Measurements from ENCODE around the gene DENND5B. TPM values are rescaled to one million over a fixed set of nuclear protein-coding genes. Genes with fewer than 3 reads are reported as not detected.

The DENND5B gene
- total and polyA plus RNA-seq, 10 of the 15 experiments (the other 5 are each of a cell fraction or from before 2014, with no cell fraction given): 0.39 to 32.5 (median 20.6) TPM

GRCh38 chr12:31362759-31363415 is 228.0 kb downstream of the DENND5B start:
- FAIRE-seq (peak; percentile 84), ATAC-seq (peak; percentile 82), DNase-seq (ENCODE audit: low read depth, low spot score) (peak; percentile 46)
- Histone ChIP-seq H3K79me2 (ENCODE audit: control insufficient read depth, insufficient read depth, low read length) (no peaks in the 10 kb centered on the region), H3K36me3 (ENCODE audit: control insufficient read depth in 2 of 2, insufficient read depth in 2 of 2, low read length in 1 of 2) (no peaks in the 10 kb centered on the region), H3K27me3 (replicated peaks in 1 of 2; ENCODE audit: control insufficient read depth in 2 of 2, insufficient read depth in 2 of 2, low read length in 1 of 2) (no peaks in the 10 kb centered on the region), H3K9ac (ENCODE audit: control insufficient read depth, insufficient read depth, low read length) (peak overlapping the region; percentile 52), H2AFZ (ENCODE audit: control insufficient read depth, low read depth, low read length) (peak overlapping the region; percentile 90), H4K20me1 (ENCODE audit: control insufficient read depth, insufficient read depth) (no peaks in the 10 kb centered on the region), H3K4me1 (ENCODE audit: control insufficient read depth, insufficient read depth, low read length) (peaks cover 22% of the 10 kb centered on the region), H3K4me2 (ENCODE audit: control insufficient read depth, insufficient read depth) (peak overlapping the region; percentile 56), H3K27ac (ENCODE audit: control insufficient read depth, insufficient read depth) (peak overlapping the region; percentile 45), H3K4me3 (no peak overlapping the region), H3K9me3 (replicated peaks; ENCODE audit: control insufficient read depth, insufficient read depth, low read length) (no peaks in the 10 kb centered on the region; the same call in 2 of the 3 replicates)
- intact Hi-C loops (cut with micrococcal nuclease; ENCODE audit: unreplicated experiment): no loop called here
- 2% methylated on average over 6 of the region's 6 CpGs for WGBS (ENCODE audit: insufficient coverage, insufficient replicate concordance, low lambda C conversion rate, missing lambda C conversion rate)
- in situ Hi-C loops (cut with MboI): no loop called here
- ChIA-PET SMC1A (ENCODE audit: uncharacterized antibody, unreplicated experiment) (interaction anchor here (0.7 to 2.6 kb wide), 13 partner anchors 25 to 289 kb away, joined by 3 to 17 read pairs (median 4); no protein-coding TSS in a partner anchor), CTCF (interaction anchor here (0.6 to 4.4 kb wide), 16 partner anchors 10 to 234 kb away, joined by 3 to 33 read pairs (median 4); partner anchors contain the start of gene SINHCAF), RAD21 (ENCODE audit: unreplicated experiment) (interaction anchor here (0.5 to 2.3 kb wide), 17 partner anchors 36 to 852 kb away, joined by 3 to 21 read pairs (median 3); no protein-coding TSS in a partner anchor), POLR2A (interaction anchor here (1.2 to 1.8 kb wide), 2 partner anchors 36 to 39 kb away, joined by 3 to 5 read pairs; partner anchors contain the start of gene SINHCAF)
- BruUV-seq (replicated peaks): no TSS peak
- TF ChIP-seq CTCF (IDR thresholded peaks at IDR 0.05 in 2 of 3, conservative IDR thresholded peaks at IDR 0.05 in 1 of 3; ENCODE audit: control insufficient read depth in 2 of 3, extremely low read depth in 1 of 3, insufficient read depth in 1 of 3, low read depth in 3 of 3, low read length in 3 of 3) (peak; percentile 24 to 63 (median 27); a peak in 4 of 6 replicates), ZNF622 (IDR thresholded peaks at IDR 0.05) (no peak), MEF2B (IDR thresholded peaks at IDR 0.05; ENCODE audit: partially characterized antibody, poor library complexity, severe bottlenecking) (peak; percentile 54), MLLT1 (IDR thresholded peaks at IDR 0.05) (peak; percentile 60; the same call in 1 of the 2 replicates), MTA2 (IDR thresholded peaks at IDR 0.05; ENCODE audit: low read depth) (no peak), ELK1 (IDR thresholded peaks at IDR 0.05; ENCODE audit: low read depth, low read length) (no peak), SMAD1 (IDR thresholded peaks at IDR 0.05; ENCODE audit: low read depth, partially characterized antibody) (no peak), POU2F2 (IDR thresholded peaks at IDR 0.05; ENCODE audit: borderline replicate concordance, low read depth, low read length) (0 out of 3 replicates have a peak, but pooled peaks have one; percentile 4), SMC3 (IDR thresholded peaks at IDR 0.05; ENCODE audit: borderline replicate concordance, low read length) (peak; percentile 59; the same call in 1 of the 2 replicates), MXI1 (IDR thresholded peaks at IDR 0.05; ENCODE audit: low read depth, low read length) (peak; percentile 84), IRF4 (IDR thresholded peaks at IDR 0.05; ENCODE audit: low read depth, low read length) (no peak), IKZF1 (conservative IDR thresholded peaks at IDR 0.05) (peak; percentile 54; the same call in 1 of the 2 replicates), SUPT20H (IDR thresholded peaks at IDR 0.05; ENCODE audit: borderline replicate concordance, control insufficient read depth, low read depth, low read length) (no peak), BHLHE40 (IDR thresholded peaks at IDR 0.05; ENCODE audit: borderline replicate concordance in 1 of 2, low read depth in 2 of 2, low read length in 1 of 2) (peak; percentile 78 to 85), NR2F1 (conservative IDR thresholded peaks at IDR 0.05) (0 out of 2 replicates have a peak, but pooled peaks have one; percentile 37), CHD4 (IDR thresholded peaks at IDR 0.05) (no peak)

Data from GM12878 (cell line).